K562 (cell line): ENCODE measurements around the gene GHRH. TPM values are rescaled to one million over a fixed set of nuclear protein-coding genes. Genes with fewer than 3 reads are reported as not detected.

ENCODE experiments used
- BCOR ChIP-seq: fragments of 450-650 bp; IDR thresholded peaks from 2 replicates; pipeline ENCODE4 v1.6.1; 2016
- BDP1 ChIP-seq: IDR thresholded peaks from 3 replicates; pipeline ENCODE4 v1.6.1; 2011; ENCODE audit not compliant: insufficient read length, insufficient read depth
- CBX8 ChIP-seq: fragments of 200-600 bp; sonication (generic); IDR thresholded peaks from 2 replicates; pipeline ENCODE4 v1.6.1; 2012; ENCODE audit warnings: borderline replicate concordance, mixed run types, low read depth, mild to moderate bottlenecking, moderate library complexity, mixed read lengths, low read length, control low read depth, inconsistent platforms; ENCODE audit not compliant: poor library complexity, severe bottlenecking; ENCODE audit errors: extremely low read depth
- MTA1 ChIP-seq: fragments of 450-650 bp; IDR thresholded peaks from 2 replicates; pipeline ENCODE4 v1.6.1; 2017; ENCODE audit warnings: borderline replicate concordance
- NRF1 ChIP-seq, 2 experiments: fragments of 450-650 bp; IDR thresholded peaks in 1 of 2; conservative IDR thresholded peaks in 1 of 2; 2 replicates each; pipeline ENCODE4 v1.6.1; 2014; ENCODE audit warnings: mild to moderate bottlenecking in 2 of 2
- RBM34 ChIP-seq: fragments of 200-400 bp; formaldehyde crosslinking; IDR thresholded peaks from 2 replicates; pipeline ENCODE4 v1.6.1; 2018; ENCODE audit warnings: low read length, borderline replicate concordance; ENCODE audit not compliant: insufficient read depth
- SMARCA4 ChIP-seq: fragments of 450-650 bp; IDR thresholded peaks from 2 replicates; pipeline ENCODE4 v1.6.1; 2016
- SPI1 ChIP-seq: IDR thresholded peaks from 2 replicates; pipeline ENCODE4 v1.6.1; 2011; ENCODE audit warnings: low read depth, low read length, control low read depth, borderline replicate concordance
- XRCC4 ChIP-seq: IDR thresholded peaks from one replicate; pipeline ENCODE4 v1.6.1; 2011; ENCODE audit not compliant: insufficient read depth, insufficient read length; ENCODE audit errors: extremely low read depth
- ZC3H8 ChIP-seq: fragments of 450-650 bp; IDR thresholded peaks from 2 replicates; pipeline ENCODE4 v1.6.1; 2017
- ZNF444 ChIP-seq: fragments of 250-450 bp; sonication (Bioruptor Pico); IDR thresholded peaks from 2 replicates; pipeline ENCODE4 v1.4.0; 2020; ENCODE audit warnings: mild to moderate bottlenecking, moderate library complexity
- ZNF696 ChIP-seq: fragments of 250-450 bp; sonication (Bioruptor Pico); conservative IDR thresholded peaks from 2 replicates; pipeline ENCODE4 v1.4.0; 2020; ENCODE audit warnings: mild to moderate bottlenecking, moderate library complexity
- polyA plus RNA-seq, 8 experiments: library from polyadenylated mRNA; depleted of rRNA in 4 of 8; stranded (reverse) in 5 of 8; unstranded in 3 of 8; fragments of >200 nt; fragmentation: Nextera tagmentation in 2 of 8; fragmentation: Illumina TruSeq in 1 of 8; extraction: Ambion mirVana in 2 of 8; extraction: Trizol in 1 of 8; gene quantifications; 2 replicates each; pipeline versions ENCODE4 v1.2.1 to v1.2.3, GENCODE V29; 2011 to 2014; ENCODE audit warnings: inconsistent platforms in 1 of 8, missing spikeins in 1 of 8
- total RNA-seq, 7 experiments: library from RNA; depleted of rRNA in 6 of 7; stranded (reverse); fragments of >200 nt in 6 of 7; fragmentation: Illumina TruSeq in 2 of 7; extraction: Trizol in 2 of 7; gene quantifications; 2 replicates each; pipeline versions ENCODE4 v1.2.1 to v1.2.3, GENCODE V29; 2011 to 2021; ENCODE audit warnings: low replicate concordance in 1 of 7
- TF ChIP-seq, protein P1 (sequence below): fragments of 200-400 bp; formaldehyde crosslinking; IDR thresholded peaks from 2 replicates; pipeline ENCODE4 v1.6.1; 2017; ENCODE audit warnings: mild to moderate bottlenecking, low read depth, low read length, moderate library complexity
- TF ChIP-seq, protein P2 (sequence below): sonication (generic); formaldehyde crosslinking; IDR thresholded peaks from 2 replicates; pipeline ENCODE4 v1.8.0; 2023; ENCODE audit warnings: missing genetic modification reagents, mild to moderate bottlenecking, borderline replicate concordance

Gene GHRH
- total and polyA plus RNA-seq, 9 of the 15 experiments (the other 6 are each of a cell fraction or from before 2014, with no cell fraction given), result not detected

DNA sequence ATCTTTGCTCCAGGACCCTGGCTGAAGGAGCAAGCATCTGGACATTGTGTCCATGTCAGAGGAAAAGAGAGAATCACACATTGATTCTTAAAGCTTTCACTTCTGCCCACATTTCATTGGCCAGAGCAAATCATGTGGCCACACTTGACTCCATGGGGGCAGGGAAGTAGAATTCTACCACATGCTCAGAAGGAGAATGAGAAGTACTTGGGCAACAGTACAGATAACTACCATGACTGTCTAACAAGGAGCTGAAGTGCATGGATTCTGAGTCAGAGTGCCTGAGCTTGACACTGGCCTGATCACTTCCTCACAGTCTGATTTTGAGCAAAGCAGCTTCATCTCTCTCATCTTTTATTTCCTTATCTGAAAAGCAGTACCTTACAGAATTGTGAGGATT, 38.6 kb downstream of the GHRH start (continued):
- TF ChIP-seq RBM34 (no peak), SPI1 (peak; percentile 53; the same call in 1 of the 2 replicates), SMARCA4 (no peak), CBX8 (no peak), BCOR (no peak), ZNF444 (no peak), ZNF696 (no peak), ZC3H8 (no peak), XRCC4 (no peak), MTA1 (no peak), BDP1 (no peak), NRF1 (conservative IDR thresholded peaks at IDR 0.05 in 1 of 2, IDR thresholded peaks at IDR 0.05 in 1 of 2) (peak; percentile 42 to 44; a peak in 2 of 4 replicates)
- TF ChIP-seq, protein P1, sequence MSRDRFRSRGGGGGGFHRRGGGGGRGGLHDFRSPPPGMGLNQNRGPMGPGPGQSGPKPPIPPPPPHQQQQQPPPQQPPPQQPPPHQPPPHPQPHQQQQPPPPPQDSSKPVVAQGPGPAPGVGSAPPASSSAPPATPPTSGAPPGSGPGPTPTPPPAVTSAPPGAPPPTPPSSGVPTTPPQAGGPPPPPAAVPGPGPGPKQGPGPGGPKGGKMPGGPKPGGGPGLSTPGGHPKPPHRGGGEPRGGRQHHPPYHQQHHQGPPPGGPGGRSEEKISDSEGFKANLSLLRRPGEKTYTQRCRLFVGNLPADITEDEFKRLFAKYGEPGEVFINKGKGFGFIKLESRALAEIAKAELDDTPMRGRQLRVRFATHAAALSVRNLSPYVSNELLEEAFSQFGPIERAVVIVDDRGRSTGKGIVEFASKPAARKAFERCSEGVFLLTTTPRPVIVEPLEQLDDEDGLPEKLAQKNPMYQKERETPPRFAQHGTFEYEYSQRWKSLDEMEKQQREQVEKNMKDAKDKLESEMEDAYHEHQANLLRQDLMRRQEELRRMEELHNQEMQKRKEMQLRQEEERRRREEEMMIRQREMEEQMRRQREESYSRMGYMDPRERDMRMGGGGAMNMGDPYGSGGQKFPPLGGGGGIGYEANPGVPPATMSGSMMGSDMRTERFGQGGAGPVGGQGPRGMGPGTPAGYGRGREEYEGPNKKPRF, result no peak
- TF ChIP-seq, protein P2, sequence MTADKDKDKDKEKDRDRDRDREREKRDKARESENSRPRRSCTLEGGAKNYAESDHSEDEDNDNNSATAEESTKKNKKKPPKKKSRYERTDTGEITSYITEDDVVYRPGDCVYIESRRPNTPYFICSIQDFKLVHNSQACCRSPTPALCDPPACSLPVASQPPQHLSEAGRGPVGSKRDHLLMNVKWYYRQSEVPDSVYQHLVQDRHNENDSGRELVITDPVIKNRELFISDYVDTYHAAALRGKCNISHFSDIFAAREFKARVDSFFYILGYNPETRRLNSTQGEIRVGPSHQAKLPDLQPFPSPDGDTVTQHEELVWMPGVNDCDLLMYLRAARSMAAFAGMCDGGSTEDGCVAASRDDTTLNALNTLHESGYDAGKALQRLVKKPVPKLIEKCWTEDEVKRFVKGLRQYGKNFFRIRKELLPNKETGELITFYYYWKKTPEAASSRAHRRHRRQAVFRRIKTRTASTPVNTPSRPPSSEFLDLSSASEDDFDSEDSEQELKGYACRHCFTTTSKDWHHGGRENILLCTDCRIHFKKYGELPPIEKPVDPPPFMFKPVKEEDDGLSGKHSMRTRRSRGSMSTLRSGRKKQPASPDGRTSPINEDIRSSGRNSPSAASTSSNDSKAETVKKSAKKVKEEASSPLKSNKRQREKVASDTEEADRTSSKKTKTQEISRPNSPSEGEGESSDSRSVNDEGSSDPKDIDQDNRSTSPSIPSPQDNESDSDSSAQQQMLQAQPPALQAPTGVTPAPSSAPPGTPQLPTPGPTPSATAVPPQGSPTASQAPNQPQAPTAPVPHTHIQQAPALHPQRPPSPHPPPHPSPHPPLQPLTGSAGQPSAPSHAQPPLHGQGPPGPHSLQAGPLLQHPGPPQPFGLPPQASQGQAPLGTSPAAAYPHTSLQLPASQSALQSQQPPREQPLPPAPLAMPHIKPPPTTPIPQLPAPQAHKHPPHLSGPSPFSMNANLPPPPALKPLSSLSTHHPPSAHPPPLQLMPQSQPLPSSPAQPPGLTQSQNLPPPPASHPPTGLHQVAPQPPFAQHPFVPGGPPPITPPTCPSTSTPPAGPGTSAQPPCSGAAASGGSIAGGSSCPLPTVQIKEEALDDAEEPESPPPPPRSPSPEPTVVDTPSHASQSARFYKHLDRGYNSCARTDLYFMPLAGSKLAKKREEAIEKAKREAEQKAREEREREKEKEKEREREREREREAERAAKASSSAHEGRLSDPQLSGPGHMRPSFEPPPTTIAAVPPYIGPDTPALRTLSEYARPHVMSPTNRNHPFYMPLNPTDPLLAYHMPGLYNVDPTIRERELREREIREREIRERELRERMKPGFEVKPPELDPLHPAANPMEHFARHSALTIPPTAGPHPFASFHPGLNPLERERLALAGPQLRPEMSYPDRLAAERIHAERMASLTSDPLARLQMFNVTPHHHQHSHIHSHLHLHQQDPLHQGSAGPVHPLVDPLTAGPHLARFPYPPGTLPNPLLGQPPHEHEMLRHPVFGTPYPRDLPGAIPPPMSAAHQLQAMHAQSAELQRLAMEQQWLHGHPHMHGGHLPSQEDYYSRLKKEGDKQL (CRISPR knock-in tag), result no peak
